Measurements from ENCODE around the gene DCLK1.

The DCLK1 gene

DNA sequence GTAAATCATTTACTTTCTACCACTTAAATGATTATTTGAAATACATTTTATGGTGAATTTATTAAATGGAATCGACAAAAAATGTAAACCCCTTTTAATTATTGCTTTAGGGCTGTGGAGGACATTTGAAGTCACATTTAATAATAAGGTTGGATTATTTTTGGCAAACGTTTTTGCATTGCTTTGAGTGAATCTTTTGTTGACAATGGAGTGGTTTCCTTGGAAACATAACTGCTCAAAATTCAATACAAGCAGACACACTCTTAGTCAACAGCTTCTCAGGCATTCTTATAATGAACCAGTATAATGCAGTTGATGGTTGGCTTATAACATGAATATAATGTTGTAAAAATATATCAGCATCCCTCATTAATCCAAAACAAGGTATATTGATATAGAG is 104.7 kb downstream of the DCLK1 start:
- H3K27ac ChIP-seq = no peak overlapping the region
- DNase-seq (ENCODE audit: low spot score) = no peak
- TF ChIP-seq, protein P1, sequence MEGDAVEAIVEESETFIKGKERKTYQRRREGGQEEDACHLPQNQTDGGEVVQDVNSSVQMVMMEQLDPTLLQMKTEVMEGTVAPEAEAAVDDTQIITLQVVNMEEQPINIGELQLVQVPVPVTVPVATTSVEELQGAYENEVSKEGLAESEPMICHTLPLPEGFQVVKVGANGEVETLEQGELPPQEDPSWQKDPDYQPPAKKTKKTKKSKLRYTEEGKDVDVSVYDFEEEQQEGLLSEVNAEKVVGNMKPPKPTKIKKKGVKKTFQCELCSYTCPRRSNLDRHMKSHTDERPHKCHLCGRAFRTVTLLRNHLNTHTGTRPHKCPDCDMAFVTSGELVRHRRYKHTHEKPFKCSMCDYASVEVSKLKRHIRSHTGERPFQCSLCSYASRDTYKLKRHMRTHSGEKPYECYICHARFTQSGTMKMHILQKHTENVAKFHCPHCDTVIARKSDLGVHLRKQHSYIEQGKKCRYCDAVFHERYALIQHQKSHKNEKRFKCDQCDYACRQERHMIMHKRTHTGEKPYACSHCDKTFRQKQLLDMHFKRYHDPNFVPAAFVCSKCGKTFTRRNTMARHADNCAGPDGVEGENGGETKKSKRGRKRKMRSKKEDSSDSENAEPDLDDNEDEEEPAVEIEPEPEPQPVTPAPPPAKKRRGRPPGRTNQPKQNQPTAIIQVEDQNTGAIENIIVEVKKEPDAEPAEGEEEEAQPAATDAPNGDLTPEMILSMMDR (conservative IDR thresholded peaks at IDR 0.05; ENCODE audit: low read depth) = no peak
- ChIA-PET CTCF (interaction anchor here (0.5 kb wide), 1 partner anchor 16 kb away, joined by 5 read pairs; no protein-coding TSS in a partner anchor), POLR2A (ENCODE audit: low non-redundant PET) (no interaction called here)

DNA sequence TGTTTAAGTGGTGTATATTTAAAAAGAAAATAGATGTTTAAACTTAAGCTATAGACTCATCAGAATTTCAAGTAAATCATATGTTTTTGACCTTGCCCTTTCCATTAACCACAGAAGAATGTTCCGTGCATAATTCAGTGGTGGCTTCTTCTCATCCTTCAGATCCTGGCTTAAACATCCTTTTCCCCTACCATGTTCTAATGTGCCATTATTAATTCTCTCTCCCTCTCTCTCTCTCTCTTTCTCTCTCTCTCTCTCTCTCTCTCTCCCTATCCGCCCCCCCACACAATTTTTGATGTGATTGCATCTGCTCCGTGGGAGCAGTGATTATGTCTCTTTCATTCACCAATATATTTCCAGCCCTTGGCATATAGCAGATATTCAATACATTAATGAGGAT is 116.4 kb downstream of the DCLK1 start:
- DNase-seq (ENCODE audit: low spot score) = no peak
- ChIA-PET POLR2A (ENCODE audit: low non-redundant PET) (no interaction called here), CTCF (no interaction called here)
- TF ChIP-seq, protein P1 (conservative IDR thresholded peaks at IDR 0.05; ENCODE audit: low read depth) = no peak
- no peak overlapping the region for H3K27ac ChIP-seq

DNA sequence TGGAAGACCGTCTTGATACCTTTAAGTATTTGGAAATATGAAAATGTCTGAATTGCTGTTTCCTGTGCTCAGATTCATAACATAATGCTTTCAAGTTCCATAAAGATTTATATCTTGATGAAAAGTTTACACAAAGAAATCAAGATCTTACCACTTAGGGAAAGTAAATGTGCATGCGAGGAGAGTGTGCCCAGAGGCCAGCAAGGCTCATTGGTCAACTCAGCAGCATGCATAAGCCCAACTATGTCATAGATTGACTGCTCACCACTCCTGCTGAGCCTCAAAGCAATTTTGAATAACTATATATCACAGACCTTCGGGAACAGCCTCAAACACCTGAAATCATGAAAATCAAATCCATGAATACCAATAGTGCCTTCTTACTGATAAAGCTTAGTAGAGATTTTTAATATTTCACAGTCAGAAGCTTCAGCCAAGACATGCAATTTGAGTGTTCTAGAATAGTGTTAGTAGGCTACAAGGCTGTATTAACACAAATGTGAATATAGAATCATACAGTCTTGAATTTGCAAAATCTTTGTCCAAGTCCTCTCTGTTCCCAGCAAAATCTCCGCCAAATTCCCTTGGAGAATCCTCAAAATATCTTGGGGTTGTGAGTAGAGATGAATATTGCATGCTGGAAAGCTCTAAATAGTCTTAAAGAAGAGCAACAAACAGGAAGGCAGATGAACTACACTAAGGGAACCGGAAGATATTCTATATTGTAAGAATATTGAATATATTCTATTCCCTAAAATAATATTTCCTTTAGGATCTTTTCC is 124.1 kb downstream of the DCLK1 start:
- CTCF ChIA-PET = no interaction called here
- POLR2A ChIA-PET (ENCODE audit: low non-redundant PET) = interaction anchor here (0.6 kb wide), 1 partner anchor 10 kb away, joined by 3 read pairs; no protein-coding TSS in a partner anchor
- H3K27ac ChIP-seq = no peak overlapping the region
- DNase-seq (ENCODE audit: low spot score) = no peak
- TF ChIP-seq, protein P1 (conservative IDR thresholded peaks at IDR 0.05; ENCODE audit: low read depth) = no peak

DNA sequence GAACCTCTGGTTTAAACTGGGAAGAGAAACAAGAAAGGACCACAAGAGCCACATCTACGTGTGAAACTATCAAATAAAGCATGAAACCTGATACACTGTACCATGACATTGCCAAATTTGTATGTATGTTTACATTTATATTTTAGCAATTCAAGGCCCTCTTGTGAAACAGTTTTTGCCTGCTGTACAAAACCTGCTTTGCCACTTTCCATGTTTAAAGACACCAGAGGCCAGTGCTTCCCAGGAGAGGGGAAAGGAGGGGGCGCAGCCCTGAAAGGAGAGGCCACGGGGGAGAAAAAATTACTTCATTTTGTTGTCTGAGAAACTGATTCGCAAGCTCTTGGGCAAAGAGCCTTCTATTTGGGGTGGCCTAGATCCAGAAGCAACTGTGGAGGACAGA is 124.8 kb downstream of the DCLK1 start:
- DNase-seq (ENCODE audit: low spot score) = no peak
- POLR2A ChIA-PET (ENCODE audit: low non-redundant PET) = interaction anchor here (0.6 kb wide), 1 partner anchor 10 kb away, joined by 3 read pairs; no protein-coding TSS in a partner anchor
- CTCF ChIA-PET = no interaction called here
- TF ChIP-seq, protein P1 (conservative IDR thresholded peaks at IDR 0.05; ENCODE audit: low read depth) = no peak
- no peak overlapping the region for H3K27ac ChIP-seq

DNA sequence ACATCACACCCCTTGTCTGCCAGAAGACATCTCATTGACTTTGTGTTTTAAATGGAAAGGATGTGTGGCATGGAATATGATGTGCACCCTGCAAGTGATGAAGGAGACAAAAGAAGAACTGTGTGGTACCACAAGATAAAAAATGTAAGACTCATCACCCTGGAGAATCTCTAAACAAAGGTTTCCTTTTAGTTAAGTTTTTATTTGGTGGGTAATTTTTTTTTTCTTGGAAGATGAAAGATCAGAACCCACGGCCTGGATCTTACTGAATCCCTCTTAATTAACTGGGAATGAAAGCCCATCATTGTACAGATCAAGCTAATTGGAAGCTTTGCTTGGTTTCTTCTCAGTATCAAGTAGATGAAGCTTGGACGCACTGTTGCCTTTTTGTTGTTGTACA is 129.6 kb downstream of the DCLK1 start:
- ChIA-PET POLR2A (ENCODE audit: low non-redundant PET) (no interaction called here), CTCF (interaction anchor here (0.6 kb wide), 1 partner anchor 390 kb away, joined by 3 read pairs; no protein-coding TSS in a partner anchor)
- DNase-seq (ENCODE audit: low spot score) = no peak
- TF ChIP-seq, protein P1 (conservative IDR thresholded peaks at IDR 0.05; ENCODE audit: low read depth) = no peak
- no peak overlapping the region for H3K27ac ChIP-seq

DNA sequence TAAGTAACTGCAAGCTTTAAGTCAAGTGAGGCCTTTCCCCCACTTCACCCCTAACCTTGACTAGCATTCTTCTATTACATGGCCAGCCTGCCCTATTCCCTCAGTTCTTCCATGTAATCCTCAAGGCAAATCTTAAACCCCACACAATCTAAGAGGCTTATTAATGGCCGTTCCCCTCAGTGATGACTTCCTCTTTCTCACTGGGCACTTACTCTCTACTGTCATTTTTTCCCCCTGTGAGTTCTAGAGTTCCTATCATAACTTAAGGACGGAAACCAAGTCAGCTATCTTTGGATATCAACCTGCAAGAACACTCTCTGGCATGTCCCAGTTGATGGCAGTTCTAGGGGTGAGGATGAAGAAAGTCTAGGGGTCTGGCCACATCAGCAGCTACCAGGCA is 131.2 kb downstream of the DCLK1 start:
- POLR2A ChIA-PET (ENCODE audit: low non-redundant PET) = no interaction called here
- no peak overlapping the region for H3K27ac ChIP-seq

More for the DNA sequence above, 131.2 kb downstream of the DCLK1 start:
- DNase-seq (ENCODE audit: low spot score) = no peak
- TF ChIP-seq, protein P1 (conservative IDR thresholded peaks at IDR 0.05; ENCODE audit: low read depth) = no peak
- CTCF ChIA-PET = no interaction called here

All from RWPE1 (cell line).